HFFc6 (cell line): Measurements from ENCODE around the gene CALCOCO1. TPM values are rescaled to one million over a fixed set of nuclear protein-coding genes. Genes with fewer than 3 reads are reported as not detected.
"Not testable (repeated sequence)": the region's sequence is repeated elsewhere in the genome, so short reads cannot be mapped to it uniquely, and the experiment has no call there.

Experiments used
- DNase-seq: peaks from one replicate; pipeline ENCODE4 v3.0.0-alpha.2; 2018
- H3K27ac Mint-ChIP-seq: 2 replicates; pipeline ENCODE4 v1.8.0; 2020; ENCODE audit warnings: mild to moderate bottlenecking, mixed read lengths
- H3K27me3 Mint-ChIP-seq: 2 replicates; pipeline ENCODE4 v1.8.0; 2021; ENCODE audit warnings: mild to moderate bottlenecking, moderate library complexity, mixed read lengths; ENCODE audit not compliant: insufficient read depth
- H3K36me3 Mint-ChIP-seq: 2 replicates; pipeline ENCODE4 v1.8.0; 2021; ENCODE audit warnings: low read depth, mixed read lengths
- H3K4me1 Mint-ChIP-seq: 2 replicates; pipeline ENCODE4 v1.8.0; 2020; ENCODE audit warnings: low read depth, mixed read lengths
- H3K4me3 Mint-ChIP-seq: 2 replicates; pipeline ENCODE4 v1.8.0; 2020; ENCODE audit warnings: mild to moderate bottlenecking, moderate library complexity, mixed read lengths
- H3K9me3 Mint-ChIP-seq: 2 replicates; pipeline ENCODE4 v1.8.0; 2020; ENCODE audit warnings: mild to moderate bottlenecking, mixed read lengths
- CTCF ChIP-seq: fragments of 200-600 bp; sonication (generic); IDR thresholded peaks from 2 replicates; pipeline ENCODE4 v1.5.0; 2021; ENCODE audit warnings: antibody characterized with exemption, mild to moderate bottlenecking
- total RNA-seq, 6 experiments: library from RNA; stranded (reverse); fragmentation: NEBNext Ultra II Directional; extraction: Animal tissue kit (Norgen Biotek cat#: 25700); gene quantifications; 2 replicates in 1 of 6; 3 replicates in 5 of 6; pipeline ENCODE4 v1.2.3, GENCODE V29; 2021

The CALCOCO1 gene
- total RNA-seq, 6 experiments from 2014 or later = 77.3 to 99.3 (median 87.2) TPM

GRCh38 chr12:53720946-53721345, 6.3 kb downstream of the CALCOCO1 start:
- no peak overlapping the region for H3K27ac Mint-ChIP-seq
- H3K4me3 Mint-ChIP-seq = no peak overlapping the region
- peaks cover 30% of the 10 kb centered on the region for H3K36me3 Mint-ChIP-seq
- no peak for TF ChIP-seq CTCF
- H3K9me3 Mint-ChIP-seq = no peaks in the 10 kb centered on the region
- H3K27me3 Mint-ChIP-seq = no peaks in the 10 kb centered on the region; the same call in 1 of the 2 replicates
- peaks cover 9% of the 10 kb centered on the region for H3K4me1 Mint-ChIP-seq
- no peak for DNase-seq

- Mint-ChIP-seq H3K4me3 (no peak overlapping the region), H3K36me3 (peaks cover 26% of the 10 kb centered on the region), H3K27me3 (no peaks in the 10 kb centered on the region; the same call in 1 of the 2 replicates), H3K4me1 (peaks cover 4% of the 10 kb centered on the region; the same call in 1 of the 2 replicates), H3K27ac (no peak overlapping the region), H3K9me3 (no peaks in the 10 kb centered on the region)
- no peak for TF ChIP-seq CTCF
- peak; percentile 18 for DNase-seq
Observed at GRCh38 chr12:53719649-53720048, 7.6 kb downstream of the CALCOCO1 start.

- H3K9me3 Mint-ChIP-seq, H3K27ac Mint-ChIP-seq, H3K4me1 Mint-ChIP-seq: not testable (repeated sequence)
Observed at GRCh38 chr12:53718567-53718966, 8.7 kb downstream of the CALCOCO1 start.

GRCh38 chr12:53717319-53717718, 9.9 kb downstream of the CALCOCO1 start:
- Mint-ChIP-seq H3K4me1 (peaks cover 6% of the 10 kb centered on the region; the same call in 1 of the 2 replicates), H3K36me3 (peaks cover 26% of the 10 kb centered on the region), H3K27ac (no peak overlapping the region), H3K4me3 (no peak overlapping the region), H3K9me3 (no peaks in the 10 kb centered on the region), H3K27me3 (no peaks in the 10 kb centered on the region; the same call in 1 of the 2 replicates)
- no peak for TF ChIP-seq CTCF
- DNase-seq = no peak

More at GRCh38 chr12:53718567-53718966, 8.7 kb downstream of the CALCOCO1 start:
- H3K4me3 Mint-ChIP-seq, DNase-seq, H3K27me3 Mint-ChIP-seq: not testable (repeated sequence)
- H3K36me3 Mint-ChIP-seq = peaks cover 20% of the 10 kb centered on the region

- no peak for DNase-seq
- no peaks in the 10 kb centered on the region for H3K9me3 Mint-ChIP-seq
- H3K27ac Mint-ChIP-seq = no peak overlapping the region
- H3K27me3 Mint-ChIP-seq = peaks cover 8% of the 10 kb centered on the region
- TF ChIP-seq CTCF = no peak
- no peak overlapping the region for H3K4me3 Mint-ChIP-seq
- peaks cover 6% of the 10 kb centered on the region; the same call in 1 of the 2 replicates for H3K4me1 Mint-ChIP-seq
- peaks cover 18% of the 10 kb centered on the region for H3K36me3 Mint-ChIP-seq
Observed at GRCh38 chr12:53714004-53714403, 13.2 kb downstream of the CALCOCO1 start.

GRCh38 chr12:53713516-53713915, 13.7 kb downstream of the CALCOCO1 start:
- H3K27me3 Mint-ChIP-seq = peaks cover 9% of the 10 kb centered on the region
- H3K4me3 Mint-ChIP-seq = no peak overlapping the region
- peaks cover 18% of the 10 kb centered on the region for H3K36me3 Mint-ChIP-seq
- H3K4me1 Mint-ChIP-seq = peaks cover 6% of the 10 kb centered on the region; the same call in 1 of the 2 replicates
- no peak for DNase-seq
- TF ChIP-seq CTCF = no peak
- H3K9me3 Mint-ChIP-seq = no peaks in the 10 kb centered on the region
- no peak overlapping the region for H3K27ac Mint-ChIP-seq
